A549 treated with RU486 at 1 μM for 4 hours (cell line): ENCODE data around the gene STARD10. TPM values are rescaled to one million over a fixed set of nuclear protein-coding genes. Genes with fewer than 3 reads are reported as not detected.

Experiments used
- total RNA-seq: library from RNA; stranded (reverse); fragments of 200-300 nt; extraction: Qiagen RNA extraction; gene quantifications from 5 replicates; pipeline ENCODE4 v1.2.3, GENCODE V29; 2022; ENCODE audit warnings: low read depth

Gene STARD10
- total RNA-seq = 17.8 to 21.1 TPM (median 19.8 TPM) in 5 replicates

GRCh38 chr11:72793425-72794367 lies at the start of gene STARD10:
Gene STARD10, minus strand, starts transcription at chr11:72794047. Its CDS starts 12,866 bp downstream, at chr11:72781181.

DNA sequence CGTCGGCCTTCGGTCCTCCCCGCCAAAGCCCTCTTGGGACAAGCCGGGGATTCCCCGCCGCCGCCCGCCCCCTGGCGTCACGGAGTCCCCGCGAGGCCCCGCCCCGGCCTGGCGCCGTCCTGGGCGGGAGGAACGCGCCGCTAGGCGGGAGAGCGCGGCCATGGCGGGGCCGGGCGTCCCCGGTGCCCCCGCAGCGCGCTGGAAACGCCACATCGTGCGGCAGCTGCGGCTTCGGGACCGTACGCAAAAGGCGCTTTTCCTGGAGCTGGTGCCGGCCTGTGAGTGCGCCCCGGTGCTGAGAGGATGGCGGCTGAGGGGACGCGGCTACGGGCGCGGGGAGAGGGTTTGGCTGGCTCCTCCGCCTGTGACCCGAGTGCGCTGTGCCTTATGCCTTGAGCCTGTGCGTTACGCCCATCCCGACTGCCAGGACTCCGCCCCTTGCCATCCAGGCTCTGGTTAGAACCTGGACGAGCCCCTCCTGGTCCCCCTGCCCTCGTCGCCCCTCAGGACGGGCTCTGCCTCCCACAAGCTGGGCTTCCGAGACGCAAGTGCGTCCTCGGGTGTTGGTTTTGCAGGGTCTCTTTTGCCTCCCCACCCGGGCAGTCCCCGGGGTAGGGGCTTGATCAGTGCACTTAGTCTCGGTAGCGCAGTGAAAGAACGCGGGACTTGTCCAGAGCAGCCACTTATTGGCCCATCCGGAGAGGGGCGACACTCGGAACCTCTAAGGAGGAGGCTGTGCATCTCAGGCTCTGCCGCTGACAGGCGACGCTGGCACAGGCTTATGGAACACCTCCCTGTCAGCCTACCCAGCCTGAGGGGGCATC lies 20.7 kb upstream of the STARD10 start, which contains the start of gene ATG16L2:
Gene ATG16L2 (plus strand): TSS at position 126 of the 824 bp plus-strand sequence. CDS start 35 bp downstream, at position 161.

GRCh38 chr11:72752088-72752914 lies 41.5 kb downstream of the STARD10 start, which contains the start of gene ARAP1:
Gene ARAP1, minus strand, starts transcription at chr11:72752408. Its CDS starts 25,280 bp downstream, at chr11:72727128.

Other genes with a start within 250 kb of the STARD10 start
- 0.99 to 2.3 TPM (median 1.3 TPM) in 5 replicates for gene PDE2A, start 119.6 kb downstream of the STARD10 start, total RNA-seq
- gene ARAP1, start 41.6 kb downstream of the STARD10 start, total RNA-seq = 23.8 to 31.1 TPM (median 28.0 TPM) in 5 replicates
- 2.8 to 4.0 TPM (median 3.7 TPM) in 5 replicates for gene ATG16L2, start 20.4 kb upstream of the STARD10 start, total RNA-seq